HUES6 (cell line): ENCODE measurements around the gene CDC7.

Experiments
- H3K27ac ChIP-seq: 2 replicates; pipeline ENCODE4 v1.7.0; 2013; ENCODE audit warnings: low read depth, mild to moderate bottlenecking, low read length, inconsistent platforms
- H3K27me3 ChIP-seq: 2 replicates; pipeline ENCODE4 v1.6.1; 2013; ENCODE audit warnings: low read length; ENCODE audit not compliant: control insufficient read depth, insufficient read depth
- H3K36me3 ChIP-seq: 2 replicates; pipeline ENCODE4 v1.6.1; 2013; ENCODE audit warnings: low read length; ENCODE audit not compliant: control insufficient read depth, insufficient read depth
- H3K4me1 ChIP-seq: 2 replicates; pipeline ENCODE4 v1.6.1; 2013; ENCODE audit warnings: low read length; ENCODE audit not compliant: control insufficient read depth, insufficient read depth
- H3K4me3 ChIP-seq: 2 replicates; pipeline ENCODE4 v1.5.1; 2013; ENCODE audit warnings: low read depth, low read length
- H3K9ac ChIP-seq: one replicate; pipeline ENCODE4 v1.6.1; 2013; ENCODE audit warnings: mild to moderate bottlenecking, low read length
- H3K9me3 ChIP-seq: 2 replicates; pipeline ENCODE4 v1.6.1; 2013; ENCODE audit warnings: low read depth, low read length; ENCODE audit not compliant: control insufficient read depth, insufficient read depth

Gene CDC7

DNA sequence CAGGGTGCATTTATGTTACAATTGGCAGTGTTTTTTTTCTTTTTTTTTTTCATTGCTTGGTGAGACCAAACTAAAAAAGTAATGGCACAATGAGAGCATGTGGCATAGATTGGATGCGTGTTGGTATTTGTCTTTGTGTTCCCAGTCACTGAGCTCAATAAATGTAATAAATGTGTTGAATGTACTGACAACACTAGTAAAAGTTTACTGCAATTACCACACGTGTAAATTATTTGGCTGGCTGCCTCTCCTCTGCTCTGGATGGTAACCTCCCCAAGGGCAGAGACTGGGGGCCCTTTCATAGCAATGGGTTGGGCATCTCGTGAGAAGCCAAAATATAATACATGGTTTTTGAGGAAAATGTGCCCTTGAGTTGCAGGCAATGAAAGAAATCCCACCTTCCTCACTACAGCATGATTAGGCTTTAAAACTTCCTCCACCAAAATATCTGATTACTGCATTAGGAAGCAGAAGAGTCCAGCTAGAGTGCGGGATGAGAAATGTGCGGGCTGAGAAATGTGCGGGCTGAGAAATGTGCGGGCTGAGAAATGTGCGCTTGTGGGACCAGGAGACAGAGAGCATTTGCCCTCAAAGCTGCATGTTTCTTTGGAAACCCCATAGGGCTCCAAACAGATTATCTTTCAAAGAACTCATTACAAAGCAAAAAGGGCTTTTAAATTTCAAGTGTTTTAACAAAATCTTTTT, 58.5 kb downstream of the CDC7 start:
- Histone ChIP-seq H3K27ac (no peak overlapping the region), H3K27me3 (no peaks in the 10 kb centered on the region), H3K9ac (no peak overlapping the region), H3K4me3 (no peak overlapping the region), H3K36me3 (no peaks in the 10 kb centered on the region), H3K9me3 (peaks cover 3% of the 10 kb centered on the region; the same call in 1 of the 2 replicates), H3K4me1 (no peaks in the 10 kb centered on the region)

DNA sequence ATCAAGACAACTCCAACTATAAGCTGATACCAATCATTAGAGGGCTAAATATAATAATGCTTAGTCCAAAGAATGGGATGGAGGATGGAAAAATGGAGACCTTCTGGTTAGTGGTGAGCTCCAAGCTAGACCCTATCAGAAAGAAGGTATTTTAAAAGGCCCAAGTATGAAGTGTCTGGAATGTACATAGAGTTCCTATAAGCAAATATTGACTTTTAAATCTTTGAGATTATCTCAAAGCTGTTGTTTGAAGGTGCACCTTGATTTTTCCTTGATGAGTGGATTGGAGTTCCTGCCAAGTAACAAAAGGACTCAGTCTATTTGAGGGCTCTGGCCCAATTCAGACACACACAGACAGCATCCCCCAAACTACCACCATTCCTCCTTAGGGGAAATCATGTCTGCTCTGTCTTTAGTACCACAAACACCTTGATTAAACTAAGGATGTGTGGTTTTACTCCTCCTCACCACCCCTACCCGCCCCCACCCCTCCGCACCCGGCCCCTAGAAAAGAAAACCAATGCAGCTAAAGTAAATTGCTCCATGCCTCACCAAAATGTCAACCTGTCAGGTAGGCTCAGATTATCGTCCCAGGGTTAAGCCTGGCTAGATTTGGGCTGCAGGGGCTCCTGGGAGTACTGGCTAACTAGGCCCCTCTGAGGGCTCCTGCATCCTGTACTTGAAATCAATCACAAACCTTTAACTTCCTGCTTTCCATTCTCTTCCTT, 59.4 kb downstream of the CDC7 start:
- Histone ChIP-seq H3K9ac (no peak overlapping the region), H3K27me3 (no peaks in the 10 kb centered on the region), H3K4me3 (no peak overlapping the region), H3K36me3 (no peaks in the 10 kb centered on the region), H3K4me1 (no peaks in the 10 kb centered on the region), H3K9me3 (peaks cover 3% of the 10 kb centered on the region; the same call in 1 of the 2 replicates), H3K27ac (no peak overlapping the region)

DNA sequence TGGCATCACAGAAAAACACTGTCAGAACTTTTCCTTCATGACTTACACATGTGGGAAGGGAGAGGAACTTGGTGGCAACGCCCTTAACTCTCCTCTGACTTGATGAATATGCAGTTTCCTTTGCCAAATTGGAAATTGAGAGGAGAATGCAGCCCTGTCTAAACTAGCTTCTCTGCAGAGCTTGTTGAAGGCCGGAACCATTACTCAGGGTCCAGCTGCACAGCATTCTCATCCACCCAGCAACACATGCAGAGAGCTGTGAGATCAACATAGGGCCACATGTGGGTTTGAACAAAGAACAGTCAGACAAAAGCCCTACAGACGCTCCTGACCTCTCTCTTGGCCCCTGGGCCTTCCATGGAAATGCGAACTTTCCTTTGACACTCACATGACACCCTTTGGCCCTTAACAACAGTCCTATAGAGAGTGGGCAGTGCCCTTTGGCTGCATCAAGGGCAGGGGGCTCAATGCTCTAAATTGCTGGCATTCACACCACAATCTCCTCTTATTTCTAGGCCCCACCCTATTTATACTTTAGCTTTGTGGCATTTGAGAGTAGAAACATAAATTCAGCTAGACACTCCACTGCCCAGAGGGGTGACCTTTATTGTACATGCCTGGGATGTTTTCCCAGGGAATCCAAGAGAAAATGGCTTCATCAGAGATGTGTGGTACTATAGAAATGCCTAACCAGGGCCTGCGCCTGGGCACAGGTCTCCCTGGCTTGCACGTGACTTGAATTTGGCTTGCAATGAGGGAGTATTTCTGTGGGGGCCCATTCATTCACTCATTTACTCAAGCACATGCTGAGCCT, 64.4 kb downstream of the CDC7 start:
- no peak overlapping the region for H3K9ac ChIP-seq
- peaks cover 3% of the 10 kb centered on the region; the same call in 1 of the 2 replicates for H3K9me3 ChIP-seq
- no peak overlapping the region for H3K4me3 ChIP-seq
- no peaks in the 10 kb centered on the region for H3K36me3 ChIP-seq
- H3K4me1 ChIP-seq = no peaks in the 10 kb centered on the region
- no peak overlapping the region for H3K27ac ChIP-seq
- no peaks in the 10 kb centered on the region for H3K27me3 ChIP-seq

- H3K9me3 ChIP-seq = peaks cover 3% of the 10 kb centered on the region; the same call in 1 of the 2 replicates
- no peak overlapping the region for H3K27ac ChIP-seq
- no peaks in the 10 kb centered on the region for H3K27me3 ChIP-seq
- no peak overlapping the region for H3K9ac ChIP-seq
- H3K4me1 ChIP-seq = no peaks in the 10 kb centered on the region
- H3K4me3 ChIP-seq = no peak overlapping the region
- H3K36me3 ChIP-seq = no peaks in the 10 kb centered on the region
Observed at GRCh38 chr1:91567583-91567982, 66.9 kb downstream of the CDC7 start.

DNA sequence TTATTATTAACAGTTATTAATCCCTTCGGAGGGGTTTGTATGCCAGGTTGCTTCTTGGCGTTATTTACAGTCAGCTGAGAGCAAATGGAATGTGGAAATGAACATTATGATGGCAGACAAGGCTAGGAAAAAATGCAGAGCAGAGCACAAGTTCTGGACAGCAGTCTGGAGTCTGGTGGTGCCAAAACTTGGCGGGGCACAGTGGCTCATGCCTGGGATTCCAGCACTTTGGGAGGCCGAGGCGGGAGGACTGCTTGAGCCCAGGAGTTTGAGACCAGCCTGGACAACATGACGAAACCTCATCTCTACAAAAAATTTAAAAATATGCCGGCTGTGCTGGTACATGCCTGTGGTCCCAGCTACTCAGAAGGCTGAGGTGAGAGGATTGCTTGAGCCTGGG, 67.6 kb downstream of the CDC7 start:
- no peak overlapping the region for H3K27ac ChIP-seq

GRCh38 chr1:91569411-91570119, 68.9 kb downstream of the CDC7 start:
- Histone ChIP-seq H3K9ac (no peak overlapping the region), H3K9me3 (no peaks in the 10 kb centered on the region), H3K4me3 (no peak overlapping the region), H3K27me3 (no peaks in the 10 kb centered on the region), H3K4me1 (no peaks in the 10 kb centered on the region), H3K27ac (no peak overlapping the region), H3K36me3 (no peaks in the 10 kb centered on the region)

More for the DNA sequence above, 67.6 kb downstream of the CDC7 start:
- Histone ChIP-seq H3K9ac (no peak overlapping the region), H3K4me3 (no peak overlapping the region), H3K36me3 (no peaks in the 10 kb centered on the region), H3K27me3 (no peaks in the 10 kb centered on the region), H3K4me1 (no peaks in the 10 kb centered on the region), H3K9me3 (peaks cover 3% of the 10 kb centered on the region; the same call in 1 of the 2 replicates)

DNA sequence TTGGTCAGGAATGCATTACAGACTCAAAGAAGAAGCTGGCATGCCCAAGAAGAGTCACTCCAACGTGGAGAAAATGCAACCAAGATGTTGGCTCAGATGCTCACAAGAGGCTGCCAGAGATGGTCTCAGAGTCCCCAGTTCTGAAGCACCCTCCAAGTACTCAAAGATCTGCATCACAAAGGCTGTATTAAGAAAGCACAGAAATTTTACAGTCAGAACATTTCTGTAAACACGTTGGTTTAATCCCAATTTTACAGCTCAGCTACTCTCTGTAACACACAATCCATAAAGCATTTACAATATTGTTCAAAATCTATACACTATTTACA, 69.4 kb downstream of the CDC7 start:
- Histone ChIP-seq H3K4me3 (no peak overlapping the region), H3K9ac (no peak overlapping the region), H3K9me3 (no peaks in the 10 kb centered on the region), H3K36me3 (no peaks in the 10 kb centered on the region), H3K4me1 (no peaks in the 10 kb centered on the region), H3K27ac (no peak overlapping the region), H3K27me3 (no peaks in the 10 kb centered on the region)

GRCh38 chr1:91572044-91572443, 71.4 kb downstream of the CDC7 start:
- Histone ChIP-seq H3K4me3 (no peak overlapping the region), H3K27me3 (no peaks in the 10 kb centered on the region), H3K9ac (no peak overlapping the region), H3K36me3 (no peaks in the 10 kb centered on the region), H3K9me3 (no peaks in the 10 kb centered on the region), H3K27ac (no peak overlapping the region), H3K4me1 (no peaks in the 10 kb centered on the region)
